ENCODE measurements around the gene MARCKS. TPM values are rescaled to one million over a fixed set of nuclear protein-coding genes. Genes with fewer than 3 reads are reported as not detected.

Gene MARCKS
- polyA plus RNA-seq, 4 donors = 237 to 555 (median 327) TPM

Other genes starting within 250 kb of the MARCKS start
- gene HDAC2, start 113.8 kb downstream of the MARCKS start, polyA plus RNA-seq (ENCODE audit: insufficient read length in 4 of 4) = 100 to 1,000 TPM; 209 to 285 (median 254) TPM